Fibroblast of gingiva (primary cell): ENCODE results near the gene ZDHHC11B.
"Not testable (repeated sequence)": the region's sequence is repeated elsewhere in the genome, so short reads cannot be mapped to it uniquely, and the experiment has no call there.

Experiments used
- DNase-seq: peaks from one replicate; pipeline ENCODE4 v3.0.0-alpha.2; 2011; ENCODE audit warnings: low read depth

ZDHHC11B gene

GRCh38 chr5:785181-785705, 714 bp upstream of the ZDHHC11B start:
- not testable (repeated sequence) for DNase-seq

GRCh38 chr5:783881-784427, 575 bp downstream of the ZDHHC11B start:
- not testable (repeated sequence) for DNase-seq

- not testable (repeated sequence) for DNase-seq
Measured at GRCh38 chr5:783049-783802, 1.3 kb downstream of the ZDHHC11B start.

GRCh38 chr5:782356-782755, 2.2 kb downstream of the ZDHHC11B start:
- DNase-seq: not testable (repeated sequence)

- DNase-seq: not testable (repeated sequence)
Measured at GRCh38 chr5:780571-780970, 4.0 kb downstream of the ZDHHC11B start.

GRCh38 chr5:778967-779366, 5.6 kb downstream of the ZDHHC11B start:
- not testable (repeated sequence) for DNase-seq

GRCh38 chr5:778421-778820, 6.1 kb downstream of the ZDHHC11B start:
- not testable (repeated sequence) for DNase-seq

- DNase-seq: no peak
Measured at GRCh38 chr5:777756-778161, 6.8 kb downstream of the ZDHHC11B start.

GRCh38 chr5:776862-777711, 7.4 kb downstream of the ZDHHC11B start:
- no peak for DNase-seq

GRCh38 chr5:775961-776861, 8.3 kb downstream of the ZDHHC11B start:
- no peak for DNase-seq

GRCh38 chr5:775595-775960, 9.0 kb downstream of the ZDHHC11B start:
- not testable (repeated sequence) for DNase-seq

GRCh38 chr5:774854-775505, 9.5 kb downstream of the ZDHHC11B start:
- DNase-seq: not testable (repeated sequence)

GRCh38 chr5:774304-774703, 10.2 kb downstream of the ZDHHC11B start:
- DNase-seq: not testable (repeated sequence)

GRCh38 chr5:773517-774264, 10.8 kb downstream of the ZDHHC11B start:
- DNase-seq: no peak

- DNase-seq: not testable (repeated sequence)
Measured at GRCh38 chr5:772931-773330, 11.6 kb downstream of the ZDHHC11B start.

GRCh38 chr5:772547-772890, 12.0 kb downstream of the ZDHHC11B start:
- not testable (repeated sequence) for DNase-seq

GRCh38 chr5:771841-772546, 12.5 kb downstream of the ZDHHC11B start:
- DNase-seq: not testable (repeated sequence)

GRCh38 chr5:771087-771781, 13.3 kb downstream of the ZDHHC11B start:
- DNase-seq: not testable (repeated sequence)

GRCh38 chr5:770585-770984, 13.9 kb downstream of the ZDHHC11B start:
- not testable (repeated sequence) for DNase-seq
